GM18511 (cell line): ENCODE data around the gene KIR3DL1.
"Not testable (repeated sequence)": the region's sequence is repeated elsewhere in the genome, so short reads cannot be mapped to it uniquely, and the experiment has no call there.

Source experiments
- ATAC-seq: cut with Tn5 transposase; IDR thresholded peaks from one replicate; pipeline ENCODE4 v1.9.1; 2021; ENCODE audit warnings: mild to moderate bottlenecking, moderate library complexity; ENCODE audit not compliant: unreplicated experiment

KIR3DL1 gene

GRCh38 chr19:54806516-54806838 is 9.8 kb upstream of the KIR3DL1 start:
- no peak for ATAC-seq

GRCh38 chr19:54814571-54814970 is 1.7 kb upstream of the KIR3DL1 start:
- ATAC-seq, result not testable (repeated sequence)

GRCh38 chr19:54817670-54818536 is 1.6 kb downstream of the KIR3DL1 start:
- ATAC-seq, result no peak

GRCh38 chr19:54824416-54824815 is 8.1 kb downstream of the KIR3DL1 start:
- ATAC-seq, result not testable (repeated sequence)

- ATAC-seq, result not testable (repeated sequence)
Observed at GRCh38 chr19:54825326-54825725, 9.1 kb downstream of the KIR3DL1 start.

- ATAC-seq, result not testable (repeated sequence)
Observed at GRCh38 chr19:54828064-54828463, 11.8 kb downstream of the KIR3DL1 start.

- not testable (repeated sequence) for ATAC-seq
Observed at GRCh38 chr19:54832496-54832895, 16.2 kb downstream of the KIR3DL1 start, which contains the start of gene KIR2DS4. Gene KIR2DS4, plus strand, starts transcription at chr19:54832676.

- ATAC-seq, result not testable (repeated sequence)
Observed at GRCh38 chr19:54835126-54835525, 18.9 kb downstream of the KIR3DL1 start.

- not testable (repeated sequence) for ATAC-seq
Observed at GRCh38 chr19:54837522-54837921, 21.3 kb downstream of the KIR3DL1 start.

- not testable (repeated sequence) for ATAC-seq
Observed at GRCh38 chr19:54843171-54843570, 26.9 kb downstream of the KIR3DL1 start.

- ATAC-seq, result not testable (repeated sequence)
Observed at GRCh38 chr19:54850061-54850640, 33.9 kb downstream of the KIR3DL1 start, which contains the start of gene KIR3DL2. Gene KIR3DL2, plus strand, starts transcription at chr19:54850443. Its CDS starts 33 bp downstream, at chr19:54850476.

GRCh38 chr19:54850930-54851329 is 34.7 kb downstream of the KIR3DL1 start:
- no peak for ATAC-seq

- no peak for ATAC-seq
Observed at GRCh38 chr19:54851353-54851752, 35.1 kb downstream of the KIR3DL1 start.

GRCh38 chr19:54855241-54855640 is 39.0 kb downstream of the KIR3DL1 start:
- not testable (repeated sequence) for ATAC-seq

GRCh38 chr19:54858476-54858875 is 42.2 kb downstream of the KIR3DL1 start:
- not testable (repeated sequence) for ATAC-seq

GRCh38 chr19:54859421-54859820 is 43.2 kb downstream of the KIR3DL1 start:
- not testable (repeated sequence) for ATAC-seq

- ATAC-seq, result not testable (repeated sequence)
Observed at GRCh38 chr19:54863459-54863858, 47.2 kb downstream of the KIR3DL1 start.

GRCh38 chr19:54871696-54872095 is 55.4 kb downstream of the KIR3DL1 start:
- no peak for ATAC-seq

- no peak for ATAC-seq
Observed at GRCh38 chr19:54873990-54874389, 57.7 kb downstream of the KIR3DL1 start, which contains the start of gene FCAR. Gene FCAR, plus strand, starts transcription at chr19:54874235. Its CDS starts 55 bp downstream, at chr19:54874290.

- no peak for ATAC-seq
Observed at GRCh38 chr19:54875506-54875905, 59.2 kb downstream of the KIR3DL1 start.

- no peak for ATAC-seq
Observed at GRCh38 chr19:54877471-54877870, 61.2 kb downstream of the KIR3DL1 start.
